RWPE2 (cell line): ENCODE data around the gene CFAP74.

Experiments used
- ATAC-seq: fragments of 200-7000 bp; cut with Tn5 transposase; 3 replicates; pipeline ENCODE4 v1.9.1; 2021; ENCODE audit warnings: low read depth
- DNase-seq: peaks from one replicate; pipeline ENCODE4 v3.0.0-alpha.2; 2020; ENCODE audit warnings: low spot score
- H3K27ac ChIP-seq: fragments of 450-650 bp; 2 replicates; pipeline ENCODE4 v1.5.1; 2017; ENCODE audit warnings: mild to moderate bottlenecking; ENCODE audit not compliant: poor library complexity, severe bottlenecking
- H3K27me3 ChIP-seq: fragments of 250-450 bp; sonication (Bioruptor Pico); 2 replicates; pipeline ENCODE4 v1.5.1; 2021; ENCODE audit warnings: mild to moderate bottlenecking, moderate library complexity; ENCODE audit not compliant: insufficient read depth, poor library complexity, severe bottlenecking
- H3K36me3 ChIP-seq: fragments of 250-450 bp; sonication (Bioruptor Pico); 2 replicates; pipeline ENCODE4 v1.5.1; 2020; ENCODE audit warnings: low read depth, mild to moderate bottlenecking, moderate library complexity
- H3K4me1 ChIP-seq: fragments of 250-450 bp; sonication (Bioruptor Pico); 2 replicates; pipeline ENCODE4 v1.5.1; 2021; ENCODE audit warnings: mild to moderate bottlenecking, moderate library complexity; ENCODE audit not compliant: insufficient read depth, poor library complexity, severe bottlenecking
- H3K4me3 ChIP-seq: fragments of 250-450 bp; sonication (Bioruptor Pico); 2 replicates; pipeline ENCODE4 v1.5.1; 2021; ENCODE audit warnings: mild to moderate bottlenecking, moderate library complexity; ENCODE audit not compliant: severe bottlenecking
- H3K9me3 ChIP-seq: fragments of 250-450 bp; sonication (Bioruptor Pico); 2 replicates; pipeline ENCODE4 v1.5.1; 2021; ENCODE audit warnings: mild to moderate bottlenecking, moderate library complexity; ENCODE audit not compliant: severe bottlenecking
- CTCF ChIP-seq: fragments of 450-650 bp; IDR thresholded peaks from one replicate; pipeline ENCODE4 v1.5.1; 2017; ENCODE audit warnings: mild to moderate bottlenecking, moderate library complexity; ENCODE audit not compliant: poor library complexity, severe bottlenecking

CFAP74 gene

GRCh38 chr1:1959459-1959839 is 44.1 kb downstream of the CFAP74 start:
- no peak overlapping the region for H3K27ac ChIP-seq
- TF ChIP-seq CTCF, result no peak
- DNase-seq (no peak), ATAC-seq (no peak)
- no peaks in the 10 kb centered on the region for H3K36me3 ChIP-seq
- no peaks in the 10 kb centered on the region for H3K27me3 ChIP-seq
- no peak overlapping the region for H3K4me3 ChIP-seq
- H3K9me3 ChIP-seq, result no peaks in the 10 kb centered on the region
- peaks cover 13% of the 10 kb centered on the region for H3K4me1 ChIP-seq

GRCh38 chr1:1958071-1958541 is 45.5 kb downstream of the CFAP74 start:
- H3K4me1 ChIP-seq, result peaks cover 13% of the 10 kb centered on the region
- H3K27ac ChIP-seq, result no peak overlapping the region
- ATAC-seq (peak; percentile 35; the same call in 1 of the 3 replicates), DNase-seq (peak; percentile 54)
- no peaks in the 10 kb centered on the region for H3K9me3 ChIP-seq
- H3K36me3 ChIP-seq, result no peaks in the 10 kb centered on the region
- no peak overlapping the region for H3K4me3 ChIP-seq
- no peaks in the 10 kb centered on the region for H3K27me3 ChIP-seq
- no peak for TF ChIP-seq CTCF

- no peak for TF ChIP-seq CTCF
- Histone ChIP-seq H3K27ac (no peak overlapping the region), H3K9me3 (no peaks in the 10 kb centered on the region), H3K4me1 (peaks cover 13% of the 10 kb centered on the region), H3K36me3 (no peaks in the 10 kb centered on the region), H3K4me3 (no peak overlapping the region), H3K27me3 (no peaks in the 10 kb centered on the region)
- ATAC-seq, result no peak
- peak; percentile 61 for DNase-seq
Measured at GRCh38 chr1:1957533-1957961, 46.0 kb downstream of the CFAP74 start.

GRCh38 chr1:1956586-1957532 is 46.7 kb downstream of the CFAP74 start:
- no peak for TF ChIP-seq CTCF
- Histone ChIP-seq H3K4me1 (peaks cover 13% of the 10 kb centered on the region), H3K9me3 (no peaks in the 10 kb centered on the region), H3K27ac (no peak overlapping the region), H3K36me3 (no peaks in the 10 kb centered on the region), H3K27me3 (no peaks in the 10 kb centered on the region), H3K4me3 (no peak overlapping the region)
- no peak for ATAC-seq
- no peak for DNase-seq

GRCh38 chr1:1956101-1956500 is 47.5 kb downstream of the CFAP74 start:
- ATAC-seq, result no peak
- Histone ChIP-seq H3K27ac (no peak overlapping the region), H3K4me1 (peaks cover 13% of the 10 kb centered on the region), H3K9me3 (no peaks in the 10 kb centered on the region), H3K36me3 (no peaks in the 10 kb centered on the region), H3K4me3 (no peak overlapping the region), H3K27me3 (no peaks in the 10 kb centered on the region)
- no peak for TF ChIP-seq CTCF
- DNase-seq, result no peak
